MM.1S (cell line): ENCODE measurements around the gene MIA2.
"Not testable (repeated sequence)": the region's sequence is repeated elsewhere in the genome, so short reads cannot be mapped to it uniquely, and the experiment has no call there.

ENCODE experiments used
- DNase-seq: peaks from one replicate; pipeline ENCODE4 v3.0.0-alpha.2; 2015
- H2AFZ ChIP-seq: fragments of 300-600 bp; sonication (generic); 2 replicates; pipeline ENCODE4 v1.6.0; 2016; ENCODE audit warnings: antibody characterized with exemption, low read length
- H3F3A ChIP-seq: fragments of 300-600 bp; sonication (generic); 2 replicates; pipeline ENCODE4 v1.6.1; 2016; ENCODE audit warnings: mild to moderate bottlenecking, antibody characterized with exemption, low read length, moderate library complexity, mixed read lengths; ENCODE audit not compliant: insufficient read depth
- H3K27ac ChIP-seq: fragments of 300-600 bp; sonication (generic); 2 replicates; pipeline ENCODE4 v1.5.1; 2016; ENCODE audit warnings: mild to moderate bottlenecking, low read length
- H3K27me3 ChIP-seq: fragments of 300-600 bp; sonication (generic); replicated peaks from 2 replicates; pipeline ENCODE4 v1.6.0; 2016; ENCODE audit warnings: low read length; ENCODE audit not compliant: insufficient read depth
- H3K36me3 ChIP-seq: fragments of 300-600 bp; sonication (generic); replicated peaks from 2 replicates; pipeline ENCODE4 v1.6.1; 2016; ENCODE audit warnings: mild to moderate bottlenecking, low read length, mixed read lengths; ENCODE audit not compliant: insufficient read depth
- H3K4me1 ChIP-seq: fragments of 300-600 bp; sonication (generic); 2 replicates; pipeline ENCODE4 v1.6.1; 2016; ENCODE audit warnings: low read length, mixed read lengths
- H3K4me2 ChIP-seq: fragments of 300-600 bp; sonication (generic); 2 replicates; pipeline ENCODE4 v1.6.0; 2016; ENCODE audit warnings: low read depth, low read length
- H3K4me3 ChIP-seq: fragments of 300-600 bp; sonication (generic); 2 replicates; pipeline ENCODE4 v1.5.1; 2016; ENCODE audit warnings: low read length, mixed read lengths
- H3K79me2 ChIP-seq: fragments of 300-600 bp; sonication (generic); 2 replicates; pipeline ENCODE4 v1.6.1; 2016; ENCODE audit warnings: mixed run types, low read length, mixed read lengths
- H3K9ac ChIP-seq: fragments of 300-600 bp; sonication (generic); 2 replicates; pipeline ENCODE4 v1.6.1; 2016; ENCODE audit warnings: low read length, mixed read lengths
- H3K9me2 ChIP-seq: fragments of 300-600 bp; sonication (generic); replicated peaks from 2 replicates; pipeline ENCODE4 v1.6.1; 2016; ENCODE audit warnings: mild to moderate bottlenecking, low read length, mixed read lengths; ENCODE audit not compliant: insufficient read depth
- H3K9me3 ChIP-seq: fragments of 300-600 bp; sonication (generic); replicated peaks from 2 replicates; pipeline ENCODE4 v1.6.1; 2016; ENCODE audit warnings: mild to moderate bottlenecking, low read length, mixed read lengths; ENCODE audit not compliant: insufficient read depth
- H4K20me1 ChIP-seq: fragments of 300-600 bp; sonication (generic); 2 replicates; pipeline ENCODE4 v1.6.1; 2016; ENCODE audit warnings: mild to moderate bottlenecking, low read length, moderate library complexity, mixed read lengths; ENCODE audit not compliant: insufficient read depth
- CTCF ChIP-seq: fragments of 300-600 bp; sonication (generic); IDR thresholded peaks from 2 replicates; pipeline ENCODE4 v1.5.1; 2016; ENCODE audit warnings: antibody characterized with exemption, low read length, mixed read lengths
- EZH2 ChIP-seq: fragments of 300-600 bp; sonication (generic); optimal IDR thresholded peaks from 2 replicates; pipeline ENCODE3; 2017; ENCODE audit warnings: low read depth, mild to moderate bottlenecking, antibody characterized with exemption, low read length, mixed read lengths
- EZH2phosphoT487 ChIP-seq: fragments of 300-600 bp; sonication (generic); IDR thresholded peaks from 2 replicates; pipeline ENCODE4 v1.6.1; 2018; ENCODE audit warnings: antibody characterized with exemption, low read length

MIA2 gene

GRCh38 chr14:39276005-39276404, 42.3 kb downstream of the MIA2 start:
- Histone ChIP-seq H3K9me2 (no peaks in the 10 kb centered on the region), H2AFZ (no peak overlapping the region), H3K27ac (no peak overlapping the region), H3K27me3 (no peaks in the 10 kb centered on the region), H3K79me2 (peaks cover 67% of the 10 kb centered on the region), H3K4me2 (no peak overlapping the region), H3F3A (no peaks in the 10 kb centered on the region), H3K9me3 (no peaks in the 10 kb centered on the region), H4K20me1 (no peaks in the 10 kb centered on the region), H3K36me3 (no peaks in the 10 kb centered on the region), H3K4me3 (no peak overlapping the region), H3K9ac (no peak overlapping the region), H3K4me1 (no peaks in the 10 kb centered on the region)
- DNase-seq = no peak
- TF ChIP-seq EZH2 = no peak
- no peak for TF ChIP-seq CTCF
- TF ChIP-seq EZH2phosphoT487 = no peak

DNA sequence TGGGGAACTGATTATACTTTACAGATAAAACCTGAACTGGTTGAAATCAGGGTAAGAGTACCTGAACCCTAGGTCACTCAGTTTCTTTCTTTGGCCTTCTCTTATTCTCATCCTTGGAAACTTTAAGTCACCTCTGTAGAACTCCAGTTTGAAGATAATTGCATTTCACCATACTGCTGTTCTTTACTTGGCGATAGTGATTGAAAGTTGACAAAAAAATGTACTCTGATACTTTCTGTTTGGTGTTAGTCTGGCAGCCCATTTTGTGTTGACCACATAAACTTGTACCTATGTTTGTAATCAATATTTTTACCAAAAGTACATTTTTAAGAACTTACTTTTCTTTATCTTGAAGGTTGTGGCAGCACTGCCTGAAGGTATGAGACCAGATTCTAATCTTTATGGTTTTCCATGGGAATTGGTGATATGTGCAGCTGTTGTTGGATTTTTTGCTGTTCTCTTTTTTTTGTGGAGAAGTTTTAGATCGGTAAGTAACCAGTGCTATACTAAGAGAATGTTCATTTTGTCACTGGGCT, 42.9 kb downstream of the MIA2 start:
- no peak overlapping the region for H3K4me2 ChIP-seq
- DNase-seq = no peak
- TF ChIP-seq EZH2phosphoT487 (no peak), EZH2 (no peak), CTCF (no peak)
- H3K9me2 ChIP-seq = no peaks in the 10 kb centered on the region
- no peaks in the 10 kb centered on the region for H3K9me3 ChIP-seq
- peaks cover 61% of the 10 kb centered on the region for H3K79me2 ChIP-seq
- no peak overlapping the region for H3K27ac ChIP-seq
- no peaks in the 10 kb centered on the region for H3K27me3 ChIP-seq
- H3K36me3 ChIP-seq = no peaks in the 10 kb centered on the region
- no peaks in the 10 kb centered on the region for H3F3A ChIP-seq
- no peak overlapping the region for H3K9ac ChIP-seq
- no peaks in the 10 kb centered on the region for H3K4me1 ChIP-seq
- H3K4me3 ChIP-seq = no peak overlapping the region
- no peaks in the 10 kb centered on the region for H4K20me1 ChIP-seq
- no peak overlapping the region for H2AFZ ChIP-seq

DNA sequence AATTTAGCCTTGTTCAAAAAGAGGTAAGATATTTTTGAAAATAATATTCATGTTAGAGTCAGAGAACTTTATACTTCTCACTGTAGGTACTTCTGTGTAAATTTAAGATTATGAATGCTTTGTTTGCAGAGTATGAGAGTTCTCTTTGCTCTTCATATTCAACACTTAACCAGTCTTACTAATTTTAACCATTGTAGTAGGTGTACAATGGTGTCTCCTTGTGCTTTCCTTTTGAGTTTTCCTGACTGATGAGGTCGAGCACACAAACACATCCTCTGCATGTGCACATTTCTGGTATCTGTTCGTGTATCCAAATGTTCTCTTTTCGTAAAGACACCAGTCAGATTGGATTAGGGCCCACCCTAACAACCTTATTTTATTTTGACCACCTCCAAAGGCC, 45.8 kb downstream of the MIA2 start:
- Histone ChIP-seq H3F3A (no peaks in the 10 kb centered on the region), H3K9ac (no peak overlapping the region), H3K9me2 (no peaks in the 10 kb centered on the region), H3K4me2 (no peak overlapping the region), H3K36me3 (no peaks in the 10 kb centered on the region), H2AFZ (no peak overlapping the region), H3K4me3 (no peak overlapping the region), H3K79me2 (peaks cover 34% of the 10 kb centered on the region), H4K20me1 (no peaks in the 10 kb centered on the region), H3K4me1 (no peaks in the 10 kb centered on the region), H3K27ac (no peak overlapping the region), H3K9me3 (no peaks in the 10 kb centered on the region), H3K27me3 (no peaks in the 10 kb centered on the region)
- DNase-seq = no peak
- TF ChIP-seq CTCF (no peak), EZH2 (no peak), EZH2phosphoT487 (no peak)

- H3K9me2 ChIP-seq, H3K36me3 ChIP-seq: not testable (repeated sequence)
- peaks cover 27% of the 10 kb centered on the region for H3K79me2 ChIP-seq
Measured at GRCh38 chr14:39280678-39281077, 47.0 kb downstream of the MIA2 start.

More at GRCh38 chr14:39280678-39281077, 47.0 kb downstream of the MIA2 start:
- not testable (repeated sequence) for H3K4me2 ChIP-seq, H3K4me1 ChIP-seq, H4K20me1 ChIP-seq, H2AFZ ChIP-seq, H3K27me3 ChIP-seq, H3F3A ChIP-seq, DNase-seq, H3K27ac ChIP-seq, H3K9me3 ChIP-seq, H3K4me3 ChIP-seq, H3K9ac ChIP-seq
